HPDE6-E6E7 (cell line): ENCODE results near the gene POLE3.
A peak's percentile ranks its signal among the peaks of the same experiment; 100 is the strongest.
"Not testable (repeated sequence)": the region's sequence is repeated elsewhere in the genome, so short reads cannot be mapped to it uniquely, and the experiment has no call there.

Experiments
- DNase-seq: peaks from one replicate; pipeline ENCODE4 v3.0.0; 2011; ENCODE audit warnings: missing footprints; ENCODE audit errors: extremely low spot score

Gene POLE3

GRCh38 chr9:113403646-113404045 lies 6.8 kb downstream of the POLE3 start:
- DNase-seq: no peak

DNA sequence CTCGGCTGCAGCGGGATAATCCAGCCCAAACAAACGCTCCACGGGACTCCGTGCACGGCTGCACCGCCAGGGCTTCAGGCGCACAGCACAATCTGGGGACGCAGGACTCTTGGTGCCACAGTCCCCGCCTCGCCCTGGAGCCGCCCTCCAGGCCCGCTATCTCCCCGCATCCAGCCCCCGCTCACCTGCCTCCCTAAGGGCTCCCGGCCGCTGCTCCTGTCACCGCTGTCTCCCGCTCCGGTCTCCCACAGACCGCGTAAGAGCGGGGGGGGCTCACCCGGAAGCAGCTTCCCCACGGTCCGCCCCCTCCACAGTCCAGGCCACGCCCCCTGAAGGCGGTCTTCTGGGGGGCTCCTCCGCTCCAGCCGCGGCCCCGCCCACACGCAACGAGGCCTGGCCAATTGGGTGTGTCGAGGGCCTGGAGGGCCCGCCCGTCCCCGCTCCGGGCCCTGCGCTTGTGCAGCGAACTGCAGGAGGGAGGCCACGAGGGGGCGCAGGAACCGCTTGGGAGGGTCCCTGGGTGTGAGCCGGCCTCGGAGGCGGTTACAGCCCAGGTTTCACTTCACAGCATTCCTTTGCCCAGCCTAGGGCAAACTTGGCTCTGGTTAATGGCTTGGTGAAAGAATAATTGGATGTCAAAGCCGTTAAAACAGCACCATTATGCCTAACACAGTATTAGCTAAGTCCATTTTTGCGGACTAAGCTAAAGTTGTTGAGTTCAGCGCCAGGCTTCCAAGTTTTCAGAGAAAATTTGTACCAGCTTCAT lies 9.3 kb downstream of the POLE3 start, which contains the start of gene ALAD:
TSS of gene ALAD (minus strand) at position 258 of the 766 bp plus-strand sequence. CDS start 7,725 bp downstream, outside the sequence.
- DNase-seq: peak; percentile 97

- DNase-seq: no peak
These were observed 10.8 kb downstream of the POLE3 start for GRCh38 chr9:113399646-113400200.

GRCh38 chr9:113398796-113399195 lies 11.7 kb downstream of the POLE3 start:
- no peak for DNase-seq

GRCh38 chr9:113397203-113397631 lies 13.3 kb downstream of the POLE3 start:
- DNase-seq: no peak

DNA sequence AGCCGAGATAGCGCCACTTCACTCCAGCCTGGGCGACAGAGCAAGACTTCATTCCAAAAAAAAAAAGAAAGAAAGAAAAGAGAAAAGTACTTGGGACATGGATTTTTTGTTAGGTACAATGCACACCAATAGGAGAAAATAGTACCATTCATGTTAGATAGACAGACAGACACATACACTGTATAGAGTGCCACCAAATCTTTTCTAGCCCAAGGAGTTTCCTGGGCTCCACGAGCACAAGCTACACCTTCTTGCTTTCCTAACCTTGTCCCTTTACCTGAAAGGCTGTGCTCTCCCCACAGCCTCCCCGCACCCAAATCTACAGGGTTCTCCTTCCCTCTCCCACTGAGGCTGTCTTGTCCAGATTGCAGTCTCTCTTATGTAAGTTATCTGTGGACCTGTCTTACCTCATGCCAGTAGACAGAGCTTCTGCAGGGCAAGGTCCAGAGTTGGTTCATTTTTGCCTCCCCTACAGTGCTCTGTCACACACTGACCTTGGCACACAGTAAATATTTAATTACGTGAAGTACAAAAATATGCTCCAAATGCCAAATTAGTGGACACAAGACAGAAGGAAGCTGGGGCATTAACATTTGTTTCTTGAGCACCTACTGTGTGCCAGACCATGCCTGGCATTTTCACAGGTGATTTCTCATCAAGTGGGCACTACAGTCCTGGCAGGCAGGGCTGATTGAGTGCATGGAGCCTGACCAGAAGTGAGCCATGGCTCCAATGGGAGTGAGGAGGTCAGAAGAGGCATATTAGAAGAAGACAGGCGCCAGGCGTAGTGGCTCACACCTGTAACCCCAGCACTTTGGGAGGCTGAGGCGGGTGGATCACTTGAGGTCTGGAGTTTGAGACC lies 15.2 kb downstream of the POLE3 start:
- DNase-seq: no peak

DNA sequence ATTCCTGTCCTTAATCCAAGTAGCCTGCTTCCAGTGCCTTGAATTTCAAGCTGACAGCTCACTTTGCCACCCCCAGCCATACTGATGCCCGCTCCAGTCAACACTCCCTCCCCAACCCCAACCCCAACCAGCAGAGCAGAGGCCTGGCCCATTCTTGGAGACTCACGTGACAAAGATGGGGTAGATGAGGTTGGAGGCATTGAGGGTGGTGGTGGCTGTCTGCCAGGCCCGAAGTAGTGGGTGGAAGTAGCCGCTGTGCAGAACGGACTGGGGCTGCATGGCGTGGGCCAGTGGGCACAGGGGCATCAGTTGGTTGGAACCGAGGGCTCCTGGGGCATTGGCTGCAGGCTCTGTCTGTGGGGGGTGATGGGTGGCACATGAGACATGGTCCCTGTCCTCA lies 17.2 kb downstream of the POLE3 start:
- no peak for DNase-seq

DNA sequence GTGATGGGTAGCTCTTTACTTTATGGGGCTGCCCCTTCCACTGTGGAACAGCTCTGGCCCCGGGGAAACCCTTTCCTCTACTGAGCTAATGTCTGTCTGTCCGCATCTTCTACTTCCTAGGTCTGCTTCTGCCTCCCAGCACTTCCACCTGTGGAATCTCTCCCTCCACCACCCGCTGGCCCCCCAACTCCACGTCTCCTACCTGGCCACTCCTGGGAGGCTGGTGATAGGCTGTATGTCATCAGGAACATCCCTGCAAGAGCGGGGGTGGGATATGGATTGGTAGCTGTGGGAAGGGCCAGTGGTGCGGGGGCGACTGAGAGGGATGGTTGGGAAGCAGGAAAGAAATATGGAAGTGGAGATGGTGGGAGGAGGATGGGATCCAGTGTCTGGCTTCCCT lies 18.6 kb downstream of the POLE3 start:
- DNase-seq: no peak

GRCh38 chr9:113390192-113390960 lies 20.1 kb downstream of the POLE3 start:
- no peak for DNase-seq

DNA sequence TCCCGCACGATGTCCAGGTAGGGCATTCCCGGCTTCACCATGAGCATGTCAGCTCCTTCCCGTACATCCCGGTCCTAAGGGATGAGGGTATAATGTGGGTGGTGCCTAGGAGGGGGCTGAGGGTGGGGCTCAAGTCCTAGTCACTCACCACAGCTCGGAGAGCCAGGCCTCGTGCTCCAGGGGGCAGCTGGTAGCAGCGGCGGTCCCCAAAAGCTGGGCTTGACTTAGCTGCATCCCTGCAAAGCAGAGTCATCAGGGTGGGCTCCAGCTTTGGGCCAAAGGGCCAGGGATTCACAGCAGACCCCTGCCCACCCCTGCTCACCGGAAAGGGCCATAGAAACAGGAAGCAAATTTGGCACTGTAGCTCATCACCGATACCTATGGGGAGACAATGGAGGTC lies 21.0 kb downstream of the POLE3 start:
- no peak for DNase-seq

GRCh38 chr9:113388833-113389232 lies 21.6 kb downstream of the POLE3 start:
- no peak for DNase-seq

- DNase-seq: no peak
These were observed 22.8 kb downstream of the POLE3 start for GRCh38 chr9:113387560-113388230.

- DNase-seq: no peak
These were observed 23.7 kb downstream of the POLE3 start for GRCh38 chr9:113386571-113387393.

DNA sequence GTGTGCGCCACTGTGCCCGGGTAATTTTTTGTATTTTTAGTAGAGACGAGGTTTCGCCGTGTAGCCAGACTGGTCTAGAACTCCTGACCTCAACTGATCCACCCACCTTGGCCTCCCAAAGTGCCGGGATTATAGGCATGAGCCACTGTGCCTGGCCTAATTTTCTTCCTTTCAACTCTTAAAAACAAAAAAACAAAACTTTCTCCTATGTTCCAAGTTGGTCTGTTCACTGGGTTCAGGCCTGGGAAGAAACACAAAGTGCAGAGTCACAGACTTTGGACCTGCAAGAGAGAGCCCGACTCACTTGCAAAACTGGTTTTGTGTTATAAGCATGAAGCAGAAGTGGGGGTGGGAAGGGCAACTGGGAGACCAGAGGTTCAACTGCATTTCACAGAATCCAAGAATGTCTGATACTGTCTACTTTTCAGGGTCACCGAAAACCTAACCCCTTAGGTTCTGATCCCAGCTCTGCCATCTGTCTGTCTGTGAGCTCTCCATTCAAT lies 28.5 kb downstream of the POLE3 start:
- DNase-seq: peak; percentile 50

- not testable (repeated sequence) for DNase-seq
These were observed 29.0 kb downstream of the POLE3 start for GRCh38 chr9:113381441-113381840.

DNA sequence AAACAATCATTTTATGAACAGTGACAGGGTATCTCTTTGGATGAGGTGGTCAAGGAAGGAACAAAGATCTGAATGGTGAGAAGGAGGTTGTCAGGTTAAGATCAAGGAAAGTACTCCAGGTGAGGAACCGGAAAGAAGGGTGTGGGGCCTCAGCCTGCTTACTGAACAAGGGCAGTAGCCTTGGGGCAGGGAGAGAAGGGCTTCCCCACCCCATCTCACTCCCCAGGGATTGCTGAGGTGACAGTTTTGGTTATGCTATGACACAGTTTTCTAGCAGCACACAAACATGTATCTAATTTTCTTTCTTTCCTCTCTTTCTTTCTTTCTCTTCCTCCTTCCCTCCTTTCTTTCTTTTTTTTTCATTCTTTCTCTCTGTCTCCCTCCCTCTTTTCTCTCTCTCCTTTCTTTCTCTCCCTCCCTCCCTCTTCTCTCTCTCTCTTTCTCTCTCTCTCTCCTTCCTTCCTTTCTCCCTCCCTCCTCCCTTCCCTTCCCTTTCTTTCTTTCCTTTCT lies 29.6 kb downstream of the POLE3 start:
- DNase-seq: no peak

DNA sequence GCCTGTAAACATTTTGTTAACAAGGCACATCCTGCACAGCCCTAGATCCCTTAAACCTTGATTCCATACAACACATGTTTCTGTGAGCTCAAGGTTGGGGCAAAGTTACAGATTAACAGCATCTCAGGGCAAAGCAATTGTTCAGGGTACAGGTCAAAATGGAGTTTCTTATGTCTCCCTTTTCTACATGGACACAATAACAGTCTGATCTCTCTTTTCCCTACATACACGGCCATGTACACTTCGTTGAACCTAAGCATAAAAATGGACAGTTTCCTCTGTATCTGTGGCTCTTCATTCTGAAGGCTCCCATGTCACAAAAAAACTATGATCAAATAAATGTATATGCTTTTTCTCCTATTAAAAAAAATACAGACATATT lies 30.7 kb downstream of the POLE3 start:
- not testable (repeated sequence) for DNase-seq

GRCh38 chr9:113379094-113379828 lies 31.2 kb downstream of the POLE3 start:
- DNase-seq: not testable (repeated sequence)
